ENCODE results near the gene TMCO6. TPM values are rescaled to one million over a fixed set of nuclear protein-coding genes. Genes with fewer than 3 reads are reported as not detected.

The TMCO6 gene
- total RNA-seq, 1 donor from 2014 or later, result 25.2 TPM

- TF ChIP-seq, protein P1, sequence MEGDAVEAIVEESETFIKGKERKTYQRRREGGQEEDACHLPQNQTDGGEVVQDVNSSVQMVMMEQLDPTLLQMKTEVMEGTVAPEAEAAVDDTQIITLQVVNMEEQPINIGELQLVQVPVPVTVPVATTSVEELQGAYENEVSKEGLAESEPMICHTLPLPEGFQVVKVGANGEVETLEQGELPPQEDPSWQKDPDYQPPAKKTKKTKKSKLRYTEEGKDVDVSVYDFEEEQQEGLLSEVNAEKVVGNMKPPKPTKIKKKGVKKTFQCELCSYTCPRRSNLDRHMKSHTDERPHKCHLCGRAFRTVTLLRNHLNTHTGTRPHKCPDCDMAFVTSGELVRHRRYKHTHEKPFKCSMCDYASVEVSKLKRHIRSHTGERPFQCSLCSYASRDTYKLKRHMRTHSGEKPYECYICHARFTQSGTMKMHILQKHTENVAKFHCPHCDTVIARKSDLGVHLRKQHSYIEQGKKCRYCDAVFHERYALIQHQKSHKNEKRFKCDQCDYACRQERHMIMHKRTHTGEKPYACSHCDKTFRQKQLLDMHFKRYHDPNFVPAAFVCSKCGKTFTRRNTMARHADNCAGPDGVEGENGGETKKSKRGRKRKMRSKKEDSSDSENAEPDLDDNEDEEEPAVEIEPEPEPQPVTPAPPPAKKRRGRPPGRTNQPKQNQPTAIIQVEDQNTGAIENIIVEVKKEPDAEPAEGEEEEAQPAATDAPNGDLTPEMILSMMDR (conservative IDR thresholded peaks at IDR 0.05), result no peak
- H3K36me3 Mint-ChIP-seq (ENCODE audit: low read depth), result peaks cover 16% of the 10 kb centered on the region
- no peaks in the 10 kb centered on the region for H3K4me1 Mint-ChIP-seq
- H3K9me3 Mint-ChIP-seq, result peaks cover 10% of the 10 kb centered on the region
- H3K4me3 Mint-ChIP-seq, result no peak overlapping the region
- no peak for DNase-seq (ENCODE audit: low read depth, low spot score)
- peak overlapping the region; percentile 75 for H3K27ac Mint-ChIP-seq (ENCODE audit: unreplicated experiment)
- H3K27me3 Mint-ChIP-seq (ENCODE audit: low read depth), result peaks cover under 1% of the 10 kb centered on the region
Measured at GRCh38 chr5:140630292-140631035, 8.8 kb upstream of the TMCO6 start.

GRCh38 chr5:140631036-140631417, 8.2 kb upstream of the TMCO6 start:
- Mint-ChIP-seq H3K27ac (ENCODE audit: unreplicated experiment) (peak overlapping the region; percentile 75), H3K36me3 (ENCODE audit: low read depth) (peaks cover 16% of the 10 kb centered on the region), H3K4me3 (no peak overlapping the region), H3K27me3 (ENCODE audit: low read depth) (no peaks in the 10 kb centered on the region), H3K9me3 (peaks cover 7% of the 10 kb centered on the region), H3K4me1 (no peaks in the 10 kb centered on the region)
- no peak for DNase-seq (ENCODE audit: low read depth, low spot score)
- TF ChIP-seq, protein P1 (conservative IDR thresholded peaks at IDR 0.05), result no peak

GRCh38 chr5:140631831-140632365, 7.4 kb upstream of the TMCO6 start:
- Mint-ChIP-seq H3K4me3 (no peak overlapping the region), H3K27ac (ENCODE audit: unreplicated experiment) (no peak overlapping the region), H3K9me3 (peaks cover 5% of the 10 kb centered on the region), H3K27me3 (ENCODE audit: low read depth) (no peaks in the 10 kb centered on the region), H3K4me1 (no peaks in the 10 kb centered on the region), H3K36me3 (ENCODE audit: low read depth) (peaks cover 17% of the 10 kb centered on the region)
- TF ChIP-seq, protein P1 (conservative IDR thresholded peaks at IDR 0.05), result no peak
- DNase-seq (ENCODE audit: low read depth, low spot score), result no peak

DNA sequence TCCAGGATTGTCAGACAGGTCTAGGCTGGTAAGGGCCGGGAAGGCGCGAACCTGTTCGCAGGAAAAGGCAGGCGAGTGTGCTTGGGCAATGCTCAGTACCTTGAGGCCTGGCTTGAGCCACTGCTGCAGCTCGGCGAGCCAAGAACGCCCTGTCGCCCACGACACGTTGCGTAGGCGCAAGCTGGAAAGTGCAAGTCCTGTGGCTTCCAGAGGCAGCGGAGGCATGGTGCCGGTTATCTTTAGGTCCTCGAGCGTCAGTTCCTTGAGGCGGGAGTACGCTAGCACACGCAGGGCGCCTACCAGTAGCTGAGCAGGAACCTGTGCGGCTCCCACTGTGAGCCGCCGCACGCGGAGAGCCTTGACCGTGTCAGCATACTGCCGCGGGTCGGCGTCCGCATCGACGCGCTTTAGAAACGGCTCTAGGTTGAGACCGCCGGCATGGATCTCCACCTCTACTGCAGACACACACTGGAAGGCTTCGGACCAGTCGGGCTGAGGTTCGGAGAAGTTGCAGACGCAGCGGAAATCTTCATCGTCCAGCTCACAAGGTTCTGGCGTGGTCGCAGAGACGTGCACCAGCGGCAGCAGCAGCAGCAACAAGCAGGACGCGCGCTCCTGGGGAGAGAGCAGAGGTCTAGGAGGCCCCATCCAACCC, 6.8 kb upstream of the TMCO6 start:
- no peak overlapping the region for H3K4me3 Mint-ChIP-seq
- H3K27me3 Mint-ChIP-seq (ENCODE audit: low read depth), result no peaks in the 10 kb centered on the region

GRCh38 chr5:140633021-140633471, 6.2 kb upstream of the TMCO6 start, which contains the start of gene CD14:
CD14 (minus strand) TSS chr5:140633175; CDS start chr5:140633071, 104 bp downstream.
- peaks cover under 1% of the 10 kb centered on the region for H3K4me1 Mint-ChIP-seq
- H3K4me3 Mint-ChIP-seq, result no peak within 1 kb of the TSS
- H3K9me3 Mint-ChIP-seq, result peaks cover 2% of the 10 kb centered on the region
- peaks cover 13% of the 10 kb centered on the region for H3K36me3 Mint-ChIP-seq (ENCODE audit: low read depth)
- TF ChIP-seq, protein P1 (conservative IDR thresholded peaks at IDR 0.05), result no peak
- no peak for DNase-seq (ENCODE audit: low read depth, low spot score)
- no peaks in the 10 kb centered on the region for H3K27me3 Mint-ChIP-seq (ENCODE audit: low read depth)
- no peak within 1 kb of the TSS for H3K27ac Mint-ChIP-seq (ENCODE audit: unreplicated experiment)

More for the DNA sequence above, 6.8 kb upstream of the TMCO6 start:
- Mint-ChIP-seq H3K36me3 (ENCODE audit: low read depth) (peaks cover 14% of the 10 kb centered on the region), H3K4me1 (no peaks in the 10 kb centered on the region), H3K27ac (ENCODE audit: unreplicated experiment) (no peak overlapping the region), H3K9me3 (peaks cover 3% of the 10 kb centered on the region)
- no peak for DNase-seq (ENCODE audit: low read depth, low spot score)
- TF ChIP-seq, protein P1 (conservative IDR thresholded peaks at IDR 0.05), result no peak

Data from neural crest cell (in vitro differentiated cells).